ENCODE data around the gene TSPAN4. TPM values are rescaled to one million over a fixed set of nuclear protein-coding genes. Genes with fewer than 3 reads are reported as not detected.
A peak's percentile ranks its signal among the peaks of the same experiment; 100 is the strongest.

TSPAN4 gene
- total and polyA plus RNA-seq, 2 donors (not counting 1 experiment from before 2014, with no cell fraction given), result 102 to 191 TPM

DNA sequence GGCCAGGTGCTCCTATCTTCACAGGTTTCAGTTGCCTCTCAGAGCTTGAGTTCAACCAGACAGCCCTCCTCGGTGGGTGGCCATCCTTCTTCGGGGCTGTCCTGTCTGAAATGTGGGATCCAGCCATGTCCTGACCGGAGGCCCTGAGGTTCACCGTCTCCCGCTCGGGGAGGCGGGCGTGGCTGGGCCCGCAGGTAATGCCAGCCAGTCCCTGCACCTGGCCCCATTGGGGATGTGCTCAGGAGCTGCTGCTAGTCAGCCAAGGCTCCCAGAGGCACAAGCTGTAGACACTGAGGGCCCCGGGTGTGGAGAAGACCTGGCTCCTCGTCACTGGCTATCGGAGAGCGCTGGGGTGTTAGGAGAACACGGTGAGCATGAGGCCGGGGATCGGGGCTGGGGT lies 32.6 kb downstream of the TSPAN4 start:
- Histone ChIP-seq H2AFZ (ENCODE audit: low read length) (no peak overlapping the region), H3K4me2 (ENCODE audit: extremely low read depth, insufficient read depth, low read length) (no peak overlapping the region), H3K9ac (ENCODE audit: insufficient read depth, low read length) (no peak overlapping the region), H3K36me3 (ENCODE audit: control insufficient read depth, insufficient read depth, low read length) (no peaks in the 10 kb centered on the region), H3K4me1 (ENCODE audit: control insufficient read depth, extremely low read depth, insufficient read depth, low read length) (peaks cover 11% of the 10 kb centered on the region), H3K79me2 (ENCODE audit: control insufficient read depth, insufficient read depth, low read length) (no peaks in the 10 kb centered on the region), H3K4me3 (replicated peaks in 1 of 4; ENCODE audit: control extremely low read depth in 1 of 4, insufficient read depth in 1 of 4, low read depth in 3 of 4, low read length in 4 of 4) (no peak overlapping the region), H4K20me1 (ENCODE audit: control insufficient read depth, extremely low read depth, insufficient read depth, low read length) (no peaks in the 10 kb centered on the region), H3K27me3 (ENCODE audit: control insufficient read depth, insufficient read depth, low read length) (no peaks in the 10 kb centered on the region), H3K27ac (ENCODE audit: insufficient read depth, low read length) (no peak overlapping the region), H3K9me3 (ENCODE audit: control insufficient read depth, insufficient read depth, low read depth, low read length) (no peaks in the 10 kb centered on the region)
- TF ChIP-seq, protein P1, sequence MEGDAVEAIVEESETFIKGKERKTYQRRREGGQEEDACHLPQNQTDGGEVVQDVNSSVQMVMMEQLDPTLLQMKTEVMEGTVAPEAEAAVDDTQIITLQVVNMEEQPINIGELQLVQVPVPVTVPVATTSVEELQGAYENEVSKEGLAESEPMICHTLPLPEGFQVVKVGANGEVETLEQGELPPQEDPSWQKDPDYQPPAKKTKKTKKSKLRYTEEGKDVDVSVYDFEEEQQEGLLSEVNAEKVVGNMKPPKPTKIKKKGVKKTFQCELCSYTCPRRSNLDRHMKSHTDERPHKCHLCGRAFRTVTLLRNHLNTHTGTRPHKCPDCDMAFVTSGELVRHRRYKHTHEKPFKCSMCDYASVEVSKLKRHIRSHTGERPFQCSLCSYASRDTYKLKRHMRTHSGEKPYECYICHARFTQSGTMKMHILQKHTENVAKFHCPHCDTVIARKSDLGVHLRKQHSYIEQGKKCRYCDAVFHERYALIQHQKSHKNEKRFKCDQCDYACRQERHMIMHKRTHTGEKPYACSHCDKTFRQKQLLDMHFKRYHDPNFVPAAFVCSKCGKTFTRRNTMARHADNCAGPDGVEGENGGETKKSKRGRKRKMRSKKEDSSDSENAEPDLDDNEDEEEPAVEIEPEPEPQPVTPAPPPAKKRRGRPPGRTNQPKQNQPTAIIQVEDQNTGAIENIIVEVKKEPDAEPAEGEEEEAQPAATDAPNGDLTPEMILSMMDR (conservative IDR thresholded peaks at IDR 0.05 in 1 of 2, IDR thresholded peaks at IDR 0.05 in 1 of 2; ENCODE audit: low read depth in 1 of 2, low read length in 2 of 2), result no peak
- TF ChIP-seq EZH2 (IDR thresholded peaks at IDR 0.05; ENCODE audit: low read length, missing control alignments), result no peak
- DNase-seq (ENCODE audit: low read depth in 2 of 2), result no peak

DNA sequence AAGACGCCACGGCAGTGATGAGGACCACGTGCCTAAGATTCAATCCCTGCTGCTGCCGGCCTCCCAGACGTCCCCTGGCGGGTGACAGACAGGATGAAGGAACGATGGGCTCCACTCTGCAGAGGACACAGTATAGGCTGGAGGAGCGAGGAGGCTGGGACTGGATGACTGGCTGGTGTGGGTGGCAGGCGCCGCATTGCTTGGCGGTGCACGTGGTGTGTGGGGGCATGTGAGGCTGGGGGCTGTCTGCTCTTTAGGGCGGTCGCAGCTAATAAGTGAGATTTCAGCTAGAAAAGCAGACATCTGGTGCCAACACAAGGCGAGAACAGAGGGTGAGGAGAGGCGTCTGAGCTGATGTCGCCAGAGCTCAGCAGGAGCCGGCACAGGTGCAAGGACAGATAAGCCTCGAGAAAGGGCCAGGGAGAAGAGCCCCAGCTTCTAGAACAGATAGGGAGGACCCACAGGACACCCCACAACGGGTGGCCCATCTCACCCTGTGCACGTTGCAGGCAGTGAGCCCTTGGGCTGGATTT lies 33.2 kb downstream of the TSPAN4 start:
- H3K4me3 ChIP-seq (replicated peaks in 1 of 4; ENCODE audit: control extremely low read depth in 1 of 4, insufficient read depth in 1 of 4, low read depth in 3 of 4, low read length in 4 of 4), result no peak overlapping the region
- H3K36me3 ChIP-seq (ENCODE audit: control insufficient read depth, insufficient read depth, low read length), result no peaks in the 10 kb centered on the region
- DNase-seq (ENCODE audit: low read depth in 2 of 2), result no peak
- no peaks in the 10 kb centered on the region for H3K27me3 ChIP-seq (ENCODE audit: control insufficient read depth, insufficient read depth, low read length)
- H3K9me3 ChIP-seq (ENCODE audit: control insufficient read depth, insufficient read depth, low read depth, low read length), result no peaks in the 10 kb centered on the region
- no peaks in the 10 kb centered on the region for H3K79me2 ChIP-seq (ENCODE audit: control insufficient read depth, insufficient read depth, low read length)
- TF ChIP-seq, protein P1 (conservative IDR thresholded peaks at IDR 0.05 in 1 of 2, IDR thresholded peaks at IDR 0.05 in 1 of 2; ENCODE audit: low read depth in 1 of 2, low read length in 2 of 2), result no peak
- TF ChIP-seq EZH2 (IDR thresholded peaks at IDR 0.05; ENCODE audit: low read length, missing control alignments), result no peak
- no peak overlapping the region for H3K4me2 ChIP-seq (ENCODE audit: extremely low read depth, insufficient read depth, low read length)
- peaks cover 11% of the 10 kb centered on the region for H3K4me1 ChIP-seq (ENCODE audit: control insufficient read depth, extremely low read depth, insufficient read depth, low read length)
- H3K27ac ChIP-seq (ENCODE audit: insufficient read depth, low read length), result no peak overlapping the region
- H2AFZ ChIP-seq (ENCODE audit: low read length), result no peak overlapping the region
- no peak overlapping the region for H3K9ac ChIP-seq (ENCODE audit: insufficient read depth, low read length)
- H4K20me1 ChIP-seq (ENCODE audit: control insufficient read depth, extremely low read depth, insufficient read depth, low read length), result no peaks in the 10 kb centered on the region

DNA sequence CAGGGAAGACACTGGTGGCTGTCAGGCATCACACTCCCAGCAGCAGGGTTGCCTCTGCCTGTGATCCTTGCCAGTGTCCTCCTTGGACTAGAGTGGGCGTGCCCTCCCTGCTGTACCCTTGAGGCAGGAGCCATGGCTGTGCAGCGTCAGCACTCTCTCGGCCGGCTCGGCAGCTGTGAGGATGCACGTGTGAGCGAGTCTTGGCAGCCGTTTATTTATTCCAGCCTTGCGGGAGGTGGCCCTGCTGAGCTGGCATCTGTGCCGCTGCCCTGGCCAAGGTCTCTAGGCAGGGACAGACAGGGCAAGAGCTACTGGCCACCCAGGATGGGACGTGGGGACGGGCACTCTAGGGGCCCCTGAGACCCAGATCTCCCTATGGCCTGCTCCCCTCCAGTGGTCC lies 33.9 kb downstream of the TSPAN4 start:
- H3K9ac ChIP-seq (ENCODE audit: insufficient read depth, low read length), result no peak overlapping the region
- H4K20me1 ChIP-seq (ENCODE audit: control insufficient read depth, extremely low read depth, insufficient read depth, low read length), result no peaks in the 10 kb centered on the region
- H2AFZ ChIP-seq (ENCODE audit: low read length), result no peak overlapping the region
- H3K36me3 ChIP-seq (ENCODE audit: control insufficient read depth, insufficient read depth, low read length), result no peaks in the 10 kb centered on the region
- no peak overlapping the region for H3K27ac ChIP-seq (ENCODE audit: insufficient read depth, low read length)
- TF ChIP-seq, protein P1 (conservative IDR thresholded peaks at IDR 0.05 in 1 of 2, IDR thresholded peaks at IDR 0.05 in 1 of 2; ENCODE audit: low read depth in 1 of 2, low read length in 2 of 2), result no peak
- TF ChIP-seq EZH2 (IDR thresholded peaks at IDR 0.05; ENCODE audit: low read length, missing control alignments), result no peak
- DNase-seq (ENCODE audit: low read depth in 2 of 2), result peak in 1 of 2 donors; percentile 28
- no peak overlapping the region for H3K4me2 ChIP-seq (ENCODE audit: extremely low read depth, insufficient read depth, low read length)
- H3K9me3 ChIP-seq (ENCODE audit: control insufficient read depth, insufficient read depth, low read depth, low read length), result no peaks in the 10 kb centered on the region
- H3K79me2 ChIP-seq (ENCODE audit: control insufficient read depth, insufficient read depth, low read length), result no peaks in the 10 kb centered on the region
- peaks cover 11% of the 10 kb centered on the region for H3K4me1 ChIP-seq (ENCODE audit: control insufficient read depth, extremely low read depth, insufficient read depth, low read length)
- H3K27me3 ChIP-seq (ENCODE audit: control insufficient read depth, insufficient read depth, low read length), result no peaks in the 10 kb centered on the region
- no peak overlapping the region for H3K4me3 ChIP-seq (replicated peaks in 1 of 4; ENCODE audit: control extremely low read depth in 1 of 4, insufficient read depth in 1 of 4, low read depth in 3 of 4, low read length in 4 of 4)

All from fibroblast of lung (primary cell).